ACC112 (cell line): Measurements from ENCODE around the gene CCDC30.

ENCODE experiments used
- H2AFZ ChIP-seq: fragments of 200-600 bp; sonication (generic); one replicate; pipeline ENCODE4 v1.6.0; 2017; ENCODE audit warnings: antibody characterized with exemption, low read length; ENCODE audit not compliant: unreplicated experiment
- H3K27ac ChIP-seq: fragments of 200-600 bp; sonication (generic); 2 replicates; pipeline ENCODE4 v1.5.1; 2014; ENCODE audit warnings: low read depth, mild to moderate bottlenecking, antibody characterized with exemption, low read length, moderate library complexity
- H3K27me3 ChIP-seq: fragments of 200-600 bp; sonication (generic); 2 replicates; pipeline ENCODE4 v1.6.1; 2014; ENCODE audit warnings: mild to moderate bottlenecking, antibody characterized with exemption, low read length, moderate library complexity, mixed read lengths; ENCODE audit not compliant: insufficient read depth
- H3K36me3 ChIP-seq: fragments of 200-600 bp; sonication (generic); 2 replicates; pipeline ENCODE4 v1.6.1; 2016; ENCODE audit warnings: mild to moderate bottlenecking, antibody characterized with exemption, low read length, moderate library complexity, mixed read lengths; ENCODE audit not compliant: insufficient read depth
- H3K4me1 ChIP-seq: fragments of 200-600 bp; sonication (generic); one replicate; pipeline ENCODE4 v1.6.1; 2016; ENCODE audit warnings: low read length, mixed read lengths; ENCODE audit not compliant: insufficient read depth, unreplicated experiment, control insufficient read depth
- H3K4me3 ChIP-seq: fragments of 200-600 bp; sonication (generic); 2 replicates; pipeline ENCODE4 v1.5.1; 2014; ENCODE audit warnings: mild to moderate bottlenecking, low read depth, low read length
- H3K79me2 ChIP-seq: fragments of 200-600 bp; sonication (generic); one replicate; pipeline ENCODE4 v1.6.0; 2016; ENCODE audit warnings: low read length; ENCODE audit not compliant: control insufficient read depth, unreplicated experiment, insufficient read depth

CCDC30 gene

GRCh38 chr1:42462828-42463763 lies at the start of gene CCDC30:
TSS of gene CCDC30 (plus strand) at chr1:42463286. CDS start at chr1:42480552, 17,266 bp downstream.
- Histone ChIP-seq H3K79me2 (no peaks in the 10 kb centered on the region), H3K27me3 (no peaks in the 10 kb centered on the region), H3K27ac (peak within 1 kb of the TSS; percentile 69), H2AFZ (peak within 1 kb of the TSS; percentile 98), H3K4me1 (peaks cover 14% of the 10 kb centered on the region), H3K4me3 (peak within 1 kb of the TSS; percentile 90), H3K36me3 (peaks cover 11% of the 10 kb centered on the region)

DNA sequence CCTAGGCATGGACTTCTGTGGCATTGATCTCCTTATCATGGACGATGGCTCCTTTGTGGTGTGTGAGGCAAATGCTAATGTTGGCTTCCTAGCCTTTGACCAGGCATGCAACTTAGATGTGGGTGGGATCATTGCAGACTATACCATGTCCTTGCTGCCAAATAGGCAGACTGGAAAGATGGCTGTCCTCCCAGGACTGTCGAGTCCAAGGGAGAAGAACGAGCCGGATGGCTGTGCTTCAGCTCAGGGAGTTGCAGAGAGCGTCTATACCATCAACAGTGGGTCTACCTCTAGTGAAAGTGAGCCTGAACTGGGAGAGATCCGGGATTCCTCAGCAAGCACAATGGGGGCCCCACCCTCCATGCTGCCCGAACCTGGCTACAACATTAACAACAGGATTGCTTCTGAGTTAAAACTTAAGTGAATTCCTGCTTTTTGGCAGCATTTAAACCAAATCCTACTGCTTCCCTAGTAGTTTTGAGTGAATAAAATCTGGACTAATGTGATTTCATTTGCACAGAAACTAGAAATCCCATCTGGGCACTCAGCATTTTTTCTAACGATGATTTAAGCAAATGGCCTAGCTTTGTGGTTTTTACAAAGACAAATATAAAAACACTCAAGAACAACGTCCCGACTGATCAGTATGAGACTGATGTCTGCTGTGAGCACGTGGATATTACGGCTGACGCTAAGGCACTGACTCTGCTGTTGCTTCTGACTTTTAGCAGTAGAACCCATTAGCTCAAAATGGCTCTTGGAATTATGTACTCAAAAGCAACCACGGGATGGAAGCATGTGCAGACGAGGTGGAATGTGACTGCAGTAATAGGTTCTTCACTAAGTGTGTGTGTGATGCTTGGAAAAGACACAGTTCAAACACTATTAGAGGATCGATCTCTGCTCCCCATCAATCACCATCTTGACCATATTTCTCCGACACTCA lies 48.3 kb upstream of the CCDC30 start:
- H3K27me3 ChIP-seq, result peaks cover 74% of the 10 kb centered on the region
- H3K27ac ChIP-seq, result no peak overlapping the region
- H2AFZ ChIP-seq, result no peak overlapping the region
- H3K4me1 ChIP-seq, result no peaks in the 10 kb centered on the region
- no peaks in the 10 kb centered on the region for H3K36me3 ChIP-seq
- no peaks in the 10 kb centered on the region for H3K79me2 ChIP-seq
- no peak overlapping the region for H3K4me3 ChIP-seq

GRCh38 chr1:42417166-42417565 lies 45.9 kb upstream of the CCDC30 start:
- Histone ChIP-seq H2AFZ (no peak overlapping the region), H3K4me1 (no peaks in the 10 kb centered on the region), H3K27me3 (peaks cover 83% of the 10 kb centered on the region), H3K79me2 (no peaks in the 10 kb centered on the region), H3K27ac (no peak overlapping the region), H3K36me3 (no peaks in the 10 kb centered on the region), H3K4me3 (no peak overlapping the region)

GRCh38 chr1:42418516-42418915 lies 44.6 kb upstream of the CCDC30 start:
- H3K79me2 ChIP-seq, result no peaks in the 10 kb centered on the region
- H3K27me3 ChIP-seq, result peaks cover 88% of the 10 kb centered on the region
- no peak overlapping the region for H3K27ac ChIP-seq
- no peaks in the 10 kb centered on the region for H3K4me1 ChIP-seq
- no peak overlapping the region for H2AFZ ChIP-seq
- no peaks in the 10 kb centered on the region for H3K36me3 ChIP-seq
- H3K4me3 ChIP-seq, result no peak overlapping the region

GRCh38 chr1:42419126-42419821 lies 43.8 kb upstream of the CCDC30 start:
- H2AFZ ChIP-seq, result no peak overlapping the region
- no peaks in the 10 kb centered on the region for H3K36me3 ChIP-seq
- no peaks in the 10 kb centered on the region for H3K79me2 ChIP-seq
- peaks cover 87% of the 10 kb centered on the region for H3K27me3 ChIP-seq
- no peaks in the 10 kb centered on the region for H3K4me1 ChIP-seq
- no peak overlapping the region for H3K27ac ChIP-seq
- no peak overlapping the region for H3K4me3 ChIP-seq

- Histone ChIP-seq H3K27ac (no peak overlapping the region), H3K79me2 (no peaks in the 10 kb centered on the region), H3K4me1 (no peaks in the 10 kb centered on the region), H3K4me3 (no peak overlapping the region), H3K27me3 (peaks cover 78% of the 10 kb centered on the region), H3K36me3 (no peaks in the 10 kb centered on the region), H2AFZ (no peak overlapping the region)
These were observed 43.0 kb upstream of the CCDC30 start for GRCh38 chr1:42420121-42420520.

DNA sequence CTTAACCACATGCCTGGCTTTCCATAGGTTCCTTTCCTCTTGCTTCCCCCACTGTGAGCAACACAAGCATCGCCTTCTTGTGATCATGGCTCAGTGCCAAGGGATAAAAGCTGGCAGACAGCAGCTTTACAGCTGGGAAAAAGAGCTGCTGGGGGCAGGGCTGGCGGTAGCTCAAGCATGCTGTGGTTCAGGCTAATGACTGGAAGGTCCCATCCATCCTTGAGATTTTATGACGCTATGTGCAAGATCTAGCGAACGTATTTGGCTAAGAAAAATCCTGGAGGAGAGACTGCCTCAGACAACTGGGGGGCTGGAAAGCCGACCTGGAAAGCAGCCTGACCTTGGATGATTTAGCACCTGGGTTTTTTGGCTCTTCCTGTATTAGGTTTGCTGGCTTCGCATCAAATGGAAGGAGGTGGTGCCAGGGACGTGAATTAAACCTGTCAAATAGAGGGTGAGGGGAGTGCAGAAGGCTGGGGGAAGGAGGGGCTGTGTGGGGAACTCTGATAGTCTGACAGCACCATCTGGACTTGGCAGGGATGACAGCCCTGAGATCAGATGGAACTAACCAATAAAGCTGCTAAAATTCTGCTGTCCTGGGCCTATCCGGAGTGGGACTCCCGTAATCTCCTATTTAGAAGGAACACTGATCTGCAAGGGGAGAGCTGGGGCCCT lies 42.0 kb upstream of the CCDC30 start:
- Histone ChIP-seq H3K36me3 (no peaks in the 10 kb centered on the region), H3K79me2 (no peaks in the 10 kb centered on the region), H2AFZ (no peak overlapping the region), H3K27me3 (peaks cover 70% of the 10 kb centered on the region), H3K4me3 (no peak overlapping the region), H3K4me1 (no peaks in the 10 kb centered on the region), H3K27ac (no peak overlapping the region)

DNA sequence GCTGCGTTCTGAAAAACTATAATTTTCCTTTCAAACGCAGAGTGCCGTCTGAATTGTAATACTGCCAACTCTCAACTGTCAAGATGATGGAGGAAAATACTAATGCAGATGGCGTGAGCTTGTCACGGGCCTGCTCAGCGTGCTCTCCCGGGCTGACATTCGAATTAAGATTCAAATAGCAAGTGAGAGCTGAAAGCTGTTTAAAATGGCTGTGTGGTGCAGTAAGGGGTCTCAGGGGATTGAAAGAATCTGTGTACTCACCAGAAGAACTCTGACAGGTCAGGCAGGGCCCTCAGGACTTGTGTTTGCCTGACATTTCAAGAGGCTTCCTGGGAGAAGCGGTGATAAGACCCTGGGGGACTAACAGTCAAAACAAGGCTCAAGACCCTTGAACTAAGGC lies 40.3 kb upstream of the CCDC30 start:
- H3K4me3 ChIP-seq, result no peak overlapping the region

DNA sequence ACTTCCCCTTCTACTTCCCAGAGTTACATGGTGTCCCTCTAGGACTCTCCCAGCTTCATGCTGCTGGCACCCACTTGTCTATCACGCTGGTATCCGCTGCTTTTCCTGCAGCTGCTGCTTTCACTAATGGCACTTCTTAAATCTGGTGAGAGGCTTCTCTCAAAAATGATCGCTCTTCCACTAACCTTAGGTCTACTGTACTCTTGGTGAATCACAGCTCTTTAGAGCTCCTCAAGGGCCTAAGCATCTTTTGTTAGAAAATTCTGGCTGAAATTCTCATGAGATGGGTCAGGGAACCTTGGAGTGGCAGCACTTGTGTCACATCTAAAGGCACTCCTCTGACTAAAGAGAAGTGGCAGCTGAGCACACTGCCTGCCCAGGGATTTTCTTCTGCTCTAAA lies 39.4 kb upstream of the CCDC30 start:
- no peak overlapping the region for H3K27ac ChIP-seq
- peaks cover 45% of the 10 kb centered on the region for H3K27me3 ChIP-seq
- no peak overlapping the region for H2AFZ ChIP-seq
- no peaks in the 10 kb centered on the region for H3K36me3 ChIP-seq
- no peaks in the 10 kb centered on the region for H3K4me1 ChIP-seq
- H3K79me2 ChIP-seq, result no peaks in the 10 kb centered on the region
- no peak overlapping the region for H3K4me3 ChIP-seq

More for the DNA sequence above, 40.3 kb upstream of the CCDC30 start:
- H2AFZ ChIP-seq, result no peak overlapping the region
- no peaks in the 10 kb centered on the region for H3K79me2 ChIP-seq
- no peaks in the 10 kb centered on the region for H3K36me3 ChIP-seq
- peaks cover 55% of the 10 kb centered on the region for H3K27me3 ChIP-seq
- H3K27ac ChIP-seq, result no peak overlapping the region
- H3K4me1 ChIP-seq, result no peaks in the 10 kb centered on the region

DNA sequence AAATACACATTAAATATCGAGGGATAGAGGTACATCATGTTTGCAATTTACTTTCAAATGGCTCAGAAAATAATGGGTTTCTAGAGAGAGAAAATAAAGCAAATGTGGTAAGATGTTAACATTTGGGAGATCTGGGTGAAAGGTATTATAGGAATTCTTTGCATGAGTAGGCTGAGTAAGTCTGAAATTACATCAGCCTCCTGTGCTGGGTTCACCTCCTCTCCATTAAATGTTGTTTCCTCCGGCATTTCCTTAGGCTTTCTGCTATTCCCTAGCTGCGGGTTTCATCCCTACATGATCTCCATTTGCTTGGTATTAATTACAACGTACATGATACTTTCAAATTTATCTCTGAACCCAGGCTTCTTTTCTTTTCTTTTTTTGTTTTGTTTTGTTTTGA lies 38.9 kb upstream of the CCDC30 start:
- Histone ChIP-seq H3K27ac (no peak overlapping the region), H3K36me3 (no peaks in the 10 kb centered on the region), H3K4me3 (no peak overlapping the region), H3K4me1 (no peaks in the 10 kb centered on the region), H3K79me2 (no peaks in the 10 kb centered on the region), H3K27me3 (peaks cover 40% of the 10 kb centered on the region), H2AFZ (no peak overlapping the region)
